DND-41 (cell line): Measurements from ENCODE around the gene CNTN6.

Experiments
- ATAC-seq: fragments of 200-7000 bp; cut with Tn5 transposase; 3 replicates; pipeline ENCODE4 v1.9.1; 2021; ENCODE audit warnings: low read depth; ENCODE audit not compliant: insufficient read depth
- DNase-seq: peaks from one replicate; pipeline ENCODE4 v3.0.0-alpha.2; 2020
- H2AFZ ChIP-seq: 2 replicates; pipeline ENCODE4 v1.6.0; 2012; ENCODE audit warnings: low read depth, low read length
- H3K27ac ChIP-seq: 2 replicates; pipeline ENCODE4 v1.5.1; 2012; ENCODE audit warnings: low read length, inconsistent platforms
- H3K27me3 ChIP-seq: fragments of 200-600 bp; sonication (generic); 2 replicates; pipeline ENCODE4 v1.6.0; 2012; ENCODE audit warnings: low read length, mild to moderate bottlenecking, inconsistent platforms; ENCODE audit not compliant: insufficient read depth, poor library complexity
- H3K36me3 ChIP-seq: 2 replicates; pipeline ENCODE4 v1.5.1; 2012; ENCODE audit warnings: low read length, inconsistent platforms; ENCODE audit not compliant: insufficient read depth
- H3K4me1 ChIP-seq: 2 replicates; pipeline ENCODE4 v1.5.1; 2012; ENCODE audit warnings: mild to moderate bottlenecking, low read length; ENCODE audit not compliant: insufficient read depth
- H3K4me2 ChIP-seq: 2 replicates; pipeline ENCODE4 v1.6.0; 2012; ENCODE audit warnings: mild to moderate bottlenecking, moderate library complexity, low read length, inconsistent platforms; ENCODE audit not compliant: insufficient read depth
- H3K4me3 ChIP-seq, 2 experiments: fragments of 200-600 bp in 1 of 2; shearing (Covaris generic) in 1 of 2; 2 replicates each; pipeline ENCODE4 v1.5.1; 2012 to 2016; ENCODE audit warnings: inconsistent platforms in 2 of 2, low read length in 2 of 2, mild to moderate bottlenecking in 2 of 2, low read depth in 1 of 2, moderate library complexity in 1 of 2
- H3K79me2 ChIP-seq: 2 replicates; pipeline ENCODE4 v1.6.0; 2012; ENCODE audit warnings: low read length, inconsistent platforms; ENCODE audit not compliant: insufficient read depth
- H3K9ac ChIP-seq: 2 replicates; pipeline ENCODE4 v1.6.0; 2012; ENCODE audit warnings: low read depth, mild to moderate bottlenecking, inconsistent platforms, low read length, moderate library complexity
- H3K9me3 ChIP-seq: 2 replicates; pipeline ENCODE4 v1.5.1; 2012; ENCODE audit warnings: low read length, moderate library complexity, mild to moderate bottlenecking, inconsistent platforms; ENCODE audit not compliant: insufficient read depth, severe bottlenecking
- H4K20me1 ChIP-seq: 2 replicates; pipeline ENCODE4 v1.6.0; 2012; ENCODE audit warnings: low read length; ENCODE audit not compliant: insufficient read depth
- CTCF ChIP-seq: IDR thresholded peaks from 2 replicates; pipeline ENCODE4 v1.5.1; 2012; ENCODE audit warnings: borderline replicate concordance, low read length, moderate library complexity, mild to moderate bottlenecking; ENCODE audit not compliant: poor library complexity, severe bottlenecking; ENCODE audit errors: extremely low read depth
- EZH2 ChIP-seq: IDR thresholded peaks from 3 replicates; pipeline ENCODE4 v1.6.1; 2012; ENCODE audit warnings: borderline replicate concordance, low read depth, mild to moderate bottlenecking, moderate library complexity, low read length, inconsistent platforms; ENCODE audit not compliant: severe bottlenecking

The CNTN6 gene

GRCh38 chr3:1131166-1131565 lies 38.3 kb downstream of the CNTN6 start:
- no peak overlapping the region for H3K27ac ChIP-seq

GRCh38 chr3:1135194-1135593 lies 42.4 kb downstream of the CNTN6 start:
- Histone ChIP-seq H3K27me3 (no peaks in the 10 kb centered on the region), H2AFZ (no peak overlapping the region), H3K4me1 (no peaks in the 10 kb centered on the region), H3K4me2 (no peak overlapping the region), H4K20me1 (no peaks in the 10 kb centered on the region), H3K9ac (no peak overlapping the region), H3K79me2 (no peaks in the 10 kb centered on the region), H3K4me3 (no peak overlapping the region), H3K36me3 (no peaks in the 10 kb centered on the region), H3K27ac (no peak overlapping the region), H3K9me3 (no peaks in the 10 kb centered on the region)
- no peak for TF ChIP-seq EZH2
- TF ChIP-seq CTCF: no peak
- no peak for DNase-seq
- ATAC-seq: no peak

More at GRCh38 chr3:1131166-1131565, 38.3 kb downstream of the CNTN6 start:
- Histone ChIP-seq H4K20me1 (no peaks in the 10 kb centered on the region), H3K36me3 (no peaks in the 10 kb centered on the region), H3K4me2 (no peak overlapping the region), H3K9ac (no peak overlapping the region), H3K79me2 (no peaks in the 10 kb centered on the region), H2AFZ (no peak overlapping the region), H3K4me1 (no peaks in the 10 kb centered on the region), H3K4me3 (no peak overlapping the region), H3K9me3 (no peaks in the 10 kb centered on the region), H3K27me3 (no peaks in the 10 kb centered on the region)
- DNase-seq (no peak), ATAC-seq (no peak)
- no peak for TF ChIP-seq CTCF
- no peak for TF ChIP-seq EZH2

GRCh38 chr3:1138036-1138435 lies 45.2 kb downstream of the CNTN6 start:
- Histone ChIP-seq H3K4me2 (no peak overlapping the region), H3K9ac (no peak overlapping the region), H2AFZ (no peak overlapping the region), H3K4me1 (no peaks in the 10 kb centered on the region), H3K27ac (no peak overlapping the region), H3K27me3 (no peaks in the 10 kb centered on the region), H4K20me1 (no peaks in the 10 kb centered on the region), H3K4me3 (no peak overlapping the region), H3K9me3 (no peaks in the 10 kb centered on the region), H3K79me2 (no peaks in the 10 kb centered on the region), H3K36me3 (no peaks in the 10 kb centered on the region)
- ATAC-seq (no peak), DNase-seq (no peak)
- TF ChIP-seq CTCF (no peak), EZH2 (no peak)

- no peak overlapping the region for H3K9ac ChIP-seq
- no peak overlapping the region for H3K27ac ChIP-seq
- H3K4me2 ChIP-seq: no peak overlapping the region
- H3K9me3 ChIP-seq: no peaks in the 10 kb centered on the region
- H3K36me3 ChIP-seq: no peaks in the 10 kb centered on the region
- TF ChIP-seq CTCF (no peak), EZH2 (no peak)
- ATAC-seq: no peak
- H3K27me3 ChIP-seq: no peaks in the 10 kb centered on the region
- no peaks in the 10 kb centered on the region for H3K4me1 ChIP-seq
- H3K79me2 ChIP-seq: no peaks in the 10 kb centered on the region
- no peaks in the 10 kb centered on the region for H4K20me1 ChIP-seq
- no peak overlapping the region for H2AFZ ChIP-seq
- no peak for DNase-seq
- no peak overlapping the region for H3K4me3 ChIP-seq
These were observed 46.2 kb downstream of the CNTN6 start for GRCh38 chr3:1139071-1139470.
